NOMO-1 treated with DMSO at 0.1 percent for 48 hours (cell line): ENCODE results near the gene YPEL3.
"Not testable (repeated sequence)": the region's sequence is repeated elsewhere in the genome, so short reads cannot be mapped to it uniquely, and the experiment has no call there.

ENCODE experiments used
- DNase-seq: peaks from one replicate; lab custom pipeline; 2025; ENCODE audit not compliant: unreplicated experiment; lab: John Stamatoyannopoulos, UW

Gene YPEL3

GRCh38 chr16:30117768-30118167, 21.8 kb upstream of the YPEL3 start:
- DNase-seq, result no peak

GRCh38 chr16:30116291-30117207, 20.5 kb upstream of the YPEL3 start:
- no peak for DNase-seq

DNA sequence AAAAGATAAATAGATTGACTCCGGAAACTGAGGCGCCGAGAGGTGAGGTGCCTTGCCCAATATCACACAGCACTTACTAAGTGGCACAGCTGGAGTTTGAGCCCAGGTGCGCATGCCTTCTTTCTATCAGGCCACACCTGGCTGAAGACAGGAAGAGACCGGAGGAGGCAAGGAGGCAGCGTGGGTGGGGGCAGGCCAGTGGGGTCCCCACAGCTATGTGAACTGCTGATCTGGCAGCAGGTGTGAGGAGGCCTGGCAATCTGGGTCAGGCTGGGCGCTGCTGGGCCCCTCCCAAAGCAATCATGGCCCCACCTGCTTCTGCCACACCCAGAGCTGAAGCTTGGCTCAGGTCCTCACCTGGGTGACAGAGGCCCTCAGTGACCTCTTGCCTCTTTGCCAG, 19.2 kb upstream of the YPEL3 start:
- DNase-seq, result no peak

- DNase-seq, result not testable (repeated sequence)
Measured at GRCh38 chr16:30114833-30115232, 18.8 kb upstream of the YPEL3 start.

DNA sequence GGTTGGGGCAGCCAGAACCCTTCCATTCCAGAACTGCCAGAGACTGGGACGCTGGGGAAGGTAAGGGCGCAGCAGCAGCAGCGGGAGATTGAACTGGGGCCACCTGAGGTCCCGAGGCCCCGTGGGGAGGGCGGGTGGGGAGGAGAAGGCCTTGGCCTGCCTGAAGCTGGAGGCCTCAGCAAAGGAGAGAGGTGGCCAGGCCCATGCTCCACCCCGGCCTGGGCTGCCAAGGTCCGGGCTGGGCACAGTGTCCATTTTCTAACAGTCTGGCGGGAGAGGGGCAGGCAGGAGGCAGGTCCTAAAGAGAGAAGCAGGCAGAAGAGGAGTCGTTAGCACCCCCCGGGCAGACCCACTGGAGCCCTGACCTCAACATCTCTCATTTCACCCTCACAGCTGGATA, 18.4 kb upstream of the YPEL3 start:
- no peak for DNase-seq

DNA sequence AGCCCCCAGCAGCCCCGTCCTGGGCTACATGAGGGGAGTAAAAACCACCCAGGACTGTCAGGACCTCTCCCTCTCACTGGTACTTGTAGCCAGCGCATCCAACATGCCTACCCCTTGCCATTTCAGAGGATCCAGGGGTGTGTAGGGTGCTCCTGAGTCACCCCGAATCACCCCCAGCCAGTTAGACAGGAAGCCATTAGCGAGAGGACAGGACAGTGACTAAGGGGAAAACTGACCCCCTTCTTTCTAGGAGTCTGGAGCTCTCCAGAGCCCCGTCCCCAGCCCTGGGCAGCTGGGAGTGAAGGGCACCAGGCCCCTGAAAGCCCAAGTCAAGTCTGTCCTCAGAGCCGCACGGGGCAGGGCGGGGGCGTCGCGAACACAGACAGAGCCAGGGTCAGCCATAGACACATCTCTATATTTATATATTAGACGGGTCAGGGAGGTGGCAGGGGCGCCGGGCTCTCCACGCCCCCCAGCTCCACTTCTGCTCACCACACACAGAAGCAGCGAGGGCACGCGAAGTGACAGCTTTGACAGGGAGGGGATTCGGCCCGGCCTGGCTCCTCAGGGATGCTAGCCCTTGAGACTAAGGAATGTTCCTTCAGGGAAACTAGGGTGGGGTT, 17.8 kb upstream of the YPEL3 start:
- no peak for DNase-seq

DNA sequence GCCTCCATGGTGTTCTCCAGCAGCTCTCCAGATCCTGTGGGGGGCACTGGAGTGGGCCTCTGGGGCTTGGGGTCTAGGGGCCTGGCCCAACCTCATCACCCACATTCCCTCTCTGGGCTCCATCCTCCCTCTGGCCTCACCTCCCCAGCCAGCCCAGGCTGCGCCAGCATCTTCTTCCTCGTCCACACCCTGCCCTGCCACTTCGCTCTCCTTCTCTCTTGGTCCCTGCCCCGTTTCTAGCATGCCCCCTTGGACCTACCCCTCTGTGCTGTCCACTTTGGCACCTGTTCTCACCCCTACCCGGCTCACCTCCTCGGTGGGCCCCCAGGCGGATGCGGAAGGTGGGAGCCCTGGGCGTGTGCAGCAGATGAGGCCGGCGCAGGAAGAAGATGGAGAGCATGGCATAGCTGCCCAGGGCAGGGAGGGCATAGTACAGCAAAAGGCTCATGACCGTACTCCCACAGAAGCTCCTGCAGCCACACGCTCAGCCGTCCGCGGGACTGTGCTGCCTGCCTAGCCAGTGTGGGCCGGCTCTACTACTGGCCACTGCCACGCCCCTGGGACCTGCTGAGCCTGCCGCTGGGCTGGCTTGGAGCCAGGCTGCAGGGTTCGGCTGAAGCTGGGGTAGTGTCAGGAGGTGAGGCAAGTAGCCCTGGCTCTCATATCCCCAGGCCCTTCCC, 17.2 kb upstream of the YPEL3 start, which contains the start of gene GDPD3:
Gene GDPD3, minus strand, starts transcription at position 507 of the 680 bp plus-strand sequence. Its CDS starts 59 bp downstream, at position 448.
- no peak for DNase-seq

- peak; percentile 27 for DNase-seq
Measured at GRCh38 chr16:30112197-30113030, 16.4 kb upstream of the YPEL3 start.

GRCh38 chr16:30110661-30111060, 14.6 kb upstream of the YPEL3 start:
- DNase-seq, result no peak

DNA sequence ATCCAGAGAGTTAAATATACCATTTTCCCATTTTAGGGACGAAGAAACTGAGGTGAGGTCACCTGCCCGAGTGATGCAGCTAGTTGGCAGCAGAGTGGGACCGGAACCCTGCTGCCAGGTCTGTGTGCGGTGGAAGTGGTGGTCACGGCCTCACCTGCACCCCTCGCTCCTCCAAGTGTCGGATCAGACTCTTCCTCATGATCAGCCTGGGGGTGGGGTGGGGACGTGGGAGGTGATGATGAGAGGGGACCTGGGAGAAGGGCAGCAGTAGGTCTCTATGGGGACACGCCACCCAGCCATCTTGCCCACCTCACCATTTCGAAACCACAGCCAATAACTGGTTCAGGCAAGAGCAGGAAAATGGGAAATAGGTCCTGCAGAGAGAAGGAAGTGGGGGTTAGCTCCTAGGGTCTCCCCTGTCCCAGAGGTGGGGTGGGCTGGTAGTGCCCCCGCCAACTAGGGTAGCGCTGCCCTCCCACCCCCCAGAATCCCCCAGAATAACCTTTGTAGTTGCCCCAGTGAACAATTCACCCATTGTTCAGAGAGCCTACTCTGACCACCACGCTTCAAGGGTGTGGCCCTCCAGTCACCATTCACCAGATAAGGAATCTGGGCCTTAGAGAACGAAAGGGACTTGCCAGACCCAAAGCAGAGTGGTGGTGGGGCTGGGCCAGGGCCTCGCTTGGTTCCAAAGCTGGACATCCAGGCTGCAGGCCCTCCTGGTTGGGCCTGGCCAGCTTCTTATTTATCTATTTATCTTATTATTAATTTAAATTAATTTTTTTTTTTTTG, 12.2 kb upstream of the YPEL3 start:
- DNase-seq, result no peak

DNA sequence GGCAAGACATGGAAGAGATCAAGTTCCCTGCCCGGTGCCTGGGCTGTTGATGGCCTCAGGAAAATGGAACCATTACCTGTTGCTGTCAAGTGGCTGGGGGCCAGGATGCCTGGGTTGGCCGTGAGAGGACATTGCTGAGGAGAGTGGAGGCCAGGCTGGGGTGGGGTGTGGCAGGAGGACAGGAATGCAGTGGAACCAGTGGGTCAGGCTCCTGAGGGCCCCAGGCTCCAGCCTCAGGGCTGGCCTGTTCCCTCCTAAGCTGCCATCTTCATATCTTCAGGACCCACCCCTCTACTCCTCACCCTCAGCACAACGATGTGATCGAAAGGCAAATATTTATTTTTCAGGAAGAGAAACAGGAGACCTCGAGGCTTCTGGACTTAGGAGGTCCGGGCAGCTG, 8.5 kb upstream of the YPEL3 start:
- no peak for DNase-seq

DNA sequence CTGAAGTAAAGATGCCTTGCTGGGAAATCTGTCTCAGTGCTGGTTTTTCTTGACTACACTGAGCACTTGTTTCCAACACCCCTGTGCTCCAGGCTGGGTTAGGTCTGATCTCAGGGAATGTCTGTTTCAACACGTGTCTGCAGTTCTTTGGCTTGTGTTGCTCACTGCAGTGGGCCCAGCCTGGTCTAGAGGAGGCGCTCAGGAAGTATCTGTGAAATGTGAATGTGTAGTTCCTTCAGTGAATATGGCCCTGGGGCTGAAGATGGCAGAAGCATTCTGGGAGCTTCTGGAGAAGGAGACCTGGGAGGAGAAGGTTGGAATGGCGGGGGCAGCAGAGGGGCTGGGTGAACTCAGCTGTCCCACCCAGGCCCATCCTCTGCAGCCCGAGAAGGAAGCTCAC, 8.1 kb upstream of the YPEL3 start:
- no peak for DNase-seq

- DNase-seq, result peak; percentile 25
Measured at GRCh38 chr16:30096862-30097563, 1.0 kb upstream of the YPEL3 start.

DNA sequence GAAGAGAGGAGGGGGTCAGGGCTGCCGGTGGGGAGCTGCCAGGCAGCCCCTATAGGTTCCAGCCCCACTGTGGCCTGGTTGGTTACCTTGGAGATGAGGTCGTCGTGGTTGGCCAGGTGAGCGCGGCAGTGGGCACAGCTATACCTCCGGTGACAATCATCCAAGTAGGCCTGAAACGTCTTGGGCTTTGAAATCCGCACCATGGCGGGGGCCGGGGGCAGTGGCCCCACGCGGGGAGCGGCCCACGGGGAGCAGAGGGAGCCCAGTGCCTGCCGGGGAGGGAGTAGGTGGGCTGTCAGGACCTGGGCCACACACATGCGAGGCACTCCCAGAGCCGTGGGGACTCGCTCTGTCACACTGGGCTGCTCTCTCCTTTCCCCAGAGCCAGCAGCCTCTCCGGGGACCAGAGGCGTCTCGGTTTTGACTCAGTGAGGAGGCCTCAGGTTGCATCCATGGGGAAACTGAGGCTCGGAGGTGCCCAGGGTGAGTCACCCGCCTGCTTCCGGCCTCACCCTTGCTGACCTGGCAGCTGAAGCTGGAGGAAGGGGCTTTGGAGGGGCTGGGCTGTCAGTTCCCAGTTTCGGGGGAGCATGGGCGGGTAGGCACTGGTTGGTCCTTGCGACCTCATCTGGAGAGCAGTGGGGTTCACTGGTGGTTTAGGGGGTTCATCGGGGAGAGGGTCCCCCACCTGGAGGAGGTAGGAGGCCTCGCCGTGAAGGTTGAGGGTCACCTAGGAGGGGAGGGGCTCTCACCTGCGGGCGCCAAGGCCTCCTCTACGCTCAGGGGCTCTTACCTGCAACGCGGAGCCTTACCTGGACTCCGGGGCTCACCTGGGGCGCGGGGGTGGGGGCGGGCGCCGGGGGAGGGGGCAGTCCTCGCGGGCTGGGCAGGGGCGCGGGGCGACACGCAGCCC, 591 bp downstream of the YPEL3 start:
- DNase-seq, result no peak

DNA sequence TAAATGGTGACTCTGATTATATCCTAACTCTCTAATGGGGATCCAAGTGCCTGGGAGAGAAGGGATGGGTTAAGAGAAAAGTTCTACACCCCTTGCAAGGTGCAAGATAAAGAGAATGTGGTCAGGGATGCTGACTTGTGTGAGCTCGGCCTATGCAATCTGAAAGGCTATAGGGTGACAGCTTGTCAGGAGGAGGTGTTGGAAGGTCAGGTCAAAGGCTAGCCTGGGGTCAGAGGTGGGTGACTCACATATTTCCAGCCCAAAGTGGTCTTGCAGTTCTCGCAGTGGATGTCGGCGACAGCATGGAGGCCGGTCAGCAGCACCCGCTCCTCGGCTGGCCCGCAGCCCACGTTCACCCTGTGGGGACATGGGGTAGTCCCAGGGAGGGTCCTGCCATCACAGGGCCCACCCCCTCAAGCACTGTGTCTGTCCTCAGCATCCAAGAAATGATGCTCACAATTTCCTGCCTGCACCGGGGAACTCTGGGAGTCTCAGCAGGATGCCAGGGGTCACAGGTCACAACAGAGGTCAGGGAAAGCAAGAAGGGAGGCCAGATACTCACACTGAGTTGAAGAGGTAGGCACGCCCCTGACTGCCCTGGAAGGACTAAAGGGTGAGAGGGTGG, 1.4 kb downstream of the YPEL3 start:
- no peak for DNase-seq

GRCh38 chr16:30092373-30093010, 3.5 kb downstream of the YPEL3 start:
- peak; percentile 99 for DNase-seq
